Left ventricle myocardium inferior (tissue), 1 donor: ENCODE data around the gene STOX1. TPM values are rescaled to one million over a fixed set of nuclear protein-coding genes. Genes with fewer than 3 reads are reported as not detected.
"Not testable (repeated sequence)": the region's sequence is repeated elsewhere in the genome, so short reads cannot be mapped to it uniquely, and the experiment has no call there.

Source experiments
- DNase-seq: peaks from one replicate; pipeline ENCODE4 v3.0.0-alpha.2; 2020
- H3K27ac ChIP-seq: fragments of 200-600 bp; replicated peaks from 2 replicates; pipeline ENCODE4 v1.8.0; 2021
- H3K27me3 ChIP-seq: fragments of 200-600 bp; 2 replicates; pipeline ENCODE4 v1.8.0; 2021; ENCODE audit warnings: low read depth
- H3K36me3 ChIP-seq: fragments of 200-600 bp; 2 replicates; pipeline ENCODE4 v1.8.0; 2021
- H3K4me1 ChIP-seq: fragments of 200-600 bp; 2 replicates; pipeline ENCODE4 v1.8.0; 2021
- H3K4me3 ChIP-seq: fragments of 200-600 bp; 2 replicates; pipeline ENCODE4 v1.8.0; 2021; ENCODE audit warnings: mild to moderate bottlenecking, moderate library complexity
- H3K9me3 ChIP-seq: fragments of 200-600 bp; replicated peaks from 2 replicates; pipeline ENCODE4 v1.8.0; 2021
- CTCF ChIP-seq: fragments of 200-600 bp; IDR thresholded peaks from 2 replicates; pipeline ENCODE4 v1.8.0; 2021; ENCODE audit warnings: antibody characterized with exemption, mild to moderate bottlenecking, borderline replicate concordance
- intact Hi-C: fragments of 100-400 bp; cut with micrococcal nuclease; formaldehyde crosslinking; loops from one replicate; pipeline ENCODE4 v1.11.0; 2022
- total RNA-seq: library from RNA; stranded (reverse); fragmentation: NEBNext Ultra II Directional; extraction: Animal tissue kit (Norgen Biotek cat#: 25700); gene quantifications from one replicate; pipeline ENCODE4 v1.2.1, GENCODE V29; 2021
- donor health status: DM: no; HTN: yes; CAD: no; lungs with severe emphysema.

The STOX1 gene
- total RNA-seq, 1 donor from 2014 or later = 0.33 TPM

GRCh38 chr10:68861253-68861652 lies 33.9 kb downstream of the STOX1 start:
- H3K27me3 ChIP-seq = no peaks in the 10 kb centered on the region
- no peak for TF ChIP-seq CTCF
- DNase-seq = no peak
- H3K27ac ChIP-seq = no peak overlapping the region
- H3K4me1 ChIP-seq = no peaks in the 10 kb centered on the region
- intact Hi-C loops = no loop called here
- H3K36me3 ChIP-seq = no peaks in the 10 kb centered on the region
- H3K9me3 ChIP-seq = peaks cover 39% of the 10 kb centered on the region
- no peak overlapping the region for H3K4me3 ChIP-seq

GRCh38 chr10:68864611-68865010 lies 37.3 kb downstream of the STOX1 start:
- H3K4me3 ChIP-seq = no peak overlapping the region
- no peak for DNase-seq
- peaks cover 36% of the 10 kb centered on the region for H3K9me3 ChIP-seq
- H3K4me1 ChIP-seq = no peaks in the 10 kb centered on the region
- H3K27ac ChIP-seq = no peak overlapping the region
- H3K36me3 ChIP-seq = no peaks in the 10 kb centered on the region
- intact Hi-C loops = no loop called here
- no peak for TF ChIP-seq CTCF
- H3K27me3 ChIP-seq = no peaks in the 10 kb centered on the region

GRCh38 chr10:68868173-68868572 lies 40.8 kb downstream of the STOX1 start:
- H3K27me3 ChIP-seq, intact Hi-C loops, H3K9me3 ChIP-seq, H3K36me3 ChIP-seq, H3K4me3 ChIP-seq, DNase-seq, H3K4me1 ChIP-seq, H3K27ac ChIP-seq: not testable (repeated sequence)

- no peak for TF ChIP-seq CTCF
Measured at GRCh38 chr10:68869623-68870022, 42.3 kb downstream of the STOX1 start.

GRCh38 chr10:68870061-68870460 lies 42.7 kb downstream of the STOX1 start:
- Histone ChIP-seq H3K4me3 (no peak overlapping the region), H3K27ac (peak overlapping the region; percentile 68), H3K4me1 (peaks cover 10% of the 10 kb centered on the region), H3K36me3 (no peaks in the 10 kb centered on the region), H3K9me3 (no peaks in the 10 kb centered on the region), H3K27me3 (no peaks in the 10 kb centered on the region)
- intact Hi-C loops = no loop called here
- DNase-seq = no peak
- TF ChIP-seq CTCF = no peak

More at GRCh38 chr10:68869623-68870022, 42.3 kb downstream of the STOX1 start:
- no peak for DNase-seq
- no peak overlapping the region for H3K27ac ChIP-seq
- H3K27me3 ChIP-seq = no peaks in the 10 kb centered on the region
- intact Hi-C loops = no loop called here
- peaks cover 10% of the 10 kb centered on the region for H3K4me1 ChIP-seq
- H3K36me3 ChIP-seq = no peaks in the 10 kb centered on the region
- H3K4me3 ChIP-seq = no peak overlapping the region
- no peaks in the 10 kb centered on the region for H3K9me3 ChIP-seq

GRCh38 chr10:68870545-68871104 lies 43.3 kb downstream of the STOX1 start:
- H3K36me3 ChIP-seq = no peaks in the 10 kb centered on the region
- peak overlapping the region; percentile 68 for H3K27ac ChIP-seq
- peaks cover 10% of the 10 kb centered on the region for H3K4me1 ChIP-seq
- no peaks in the 10 kb centered on the region for H3K9me3 ChIP-seq
- H3K4me3 ChIP-seq = no peak overlapping the region
- DNase-seq = no peak
- H3K27me3 ChIP-seq = no peaks in the 10 kb centered on the region
- TF ChIP-seq CTCF = no peak
- intact Hi-C loops = no loop called here
